Measurements from ENCODE around the gene KCNK10.

The KCNK10 gene

GRCh38 chr14:88252498-88252897 is 70.6 kb downstream of the KCNK10 start:
- peaks cover 5 to 15% of the 10 kb centered on the region in 2 donors for H3K4me1 ChIP-seq (ENCODE audit: control insufficient read depth in 2 of 2, insufficient read depth in 2 of 2, low read length in 2 of 2)
- no peak overlapping the region for H3K4me3 ChIP-seq (ENCODE audit: low read length in 2 of 2)
- H3K27ac ChIP-seq (ENCODE audit: low read depth in 2 of 2, low read length in 2 of 2), result no peak overlapping the region
- H3K27me3 ChIP-seq (ENCODE audit: control insufficient read depth in 2 of 2, insufficient read depth in 2 of 2, low read length in 2 of 2), result no peaks in the 10 kb centered on the region
- no peak overlapping the region for H3K9ac ChIP-seq (ENCODE audit: low read depth in 1 of 2, low read length in 2 of 2)
- no peaks in the 10 kb centered on the region for H3K9me3 ChIP-seq (ENCODE audit: control insufficient read depth in 2 of 2, low read length in 2 of 2)
- no peaks in the 10 kb centered on the region for H3K36me3 ChIP-seq (ENCODE audit: control insufficient read depth in 2 of 2, insufficient read depth in 2 of 2, low read length in 2 of 2)

DNA sequence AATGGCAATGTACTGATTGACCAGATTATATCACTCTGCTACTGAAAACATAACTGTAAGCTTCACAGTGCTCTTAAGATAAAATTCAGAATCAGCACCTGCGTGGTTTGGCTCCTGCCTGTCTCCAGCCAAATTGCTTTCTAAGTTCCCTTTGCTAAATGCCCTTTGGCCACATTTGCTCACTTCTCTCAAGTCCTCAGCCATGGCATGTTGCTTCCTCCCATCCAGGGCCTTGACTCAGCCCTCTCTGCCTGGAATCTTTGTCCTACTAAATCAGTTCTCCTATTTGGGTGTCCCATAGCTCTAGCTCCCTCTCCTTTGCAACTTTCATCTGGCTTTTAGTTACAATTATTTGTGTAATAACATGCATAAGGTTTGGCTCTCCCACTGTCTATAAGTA is 71.4 kb downstream of the KCNK10 start:
- Histone ChIP-seq H3K27ac (ENCODE audit: low read depth in 2 of 2, low read length in 2 of 2) (no peak overlapping the region), H3K9ac (ENCODE audit: low read depth in 1 of 2, low read length in 2 of 2) (no peak overlapping the region), H3K9me3 (ENCODE audit: control insufficient read depth in 2 of 2, low read length in 2 of 2) (no peaks in the 10 kb centered on the region), H3K4me3 (ENCODE audit: low read length in 2 of 2) (no peak overlapping the region), H3K27me3 (ENCODE audit: control insufficient read depth in 2 of 2, insufficient read depth in 2 of 2, low read length in 2 of 2) (no peaks in the 10 kb centered on the region), H3K4me1 (ENCODE audit: control insufficient read depth in 2 of 2, insufficient read depth in 2 of 2, low read length in 2 of 2) (peaks cover 5 to 22% of the 10 kb centered on the region in 2 donors), H3K36me3 (ENCODE audit: control insufficient read depth in 2 of 2, insufficient read depth in 2 of 2, low read length in 2 of 2) (no peaks in the 10 kb centered on the region)

- Histone ChIP-seq H3K27ac (ENCODE audit: low read depth in 2 of 2, low read length in 2 of 2) (no peak overlapping the region), H3K9ac (ENCODE audit: low read depth in 1 of 2, low read length in 2 of 2) (no peak overlapping the region), H3K4me1 (ENCODE audit: control insufficient read depth in 2 of 2, insufficient read depth in 2 of 2, low read length in 2 of 2) (peaks cover 2 to 8% of the 10 kb centered on the region in 2 donors), H3K27me3 (ENCODE audit: control insufficient read depth in 2 of 2, insufficient read depth in 2 of 2, low read length in 2 of 2) (peaks cover 0 to 1% of the 10 kb centered on the region in 2 donors), H3K9me3 (ENCODE audit: control insufficient read depth in 2 of 2, low read length in 2 of 2) (no peaks in the 10 kb centered on the region), H3K4me3 (ENCODE audit: low read length in 2 of 2) (no peak overlapping the region), H3K36me3 (ENCODE audit: control insufficient read depth in 2 of 2, insufficient read depth in 2 of 2, low read length in 2 of 2) (no peaks in the 10 kb centered on the region)
Observed at GRCh38 chr14:88249266-88249665, 73.8 kb downstream of the KCNK10 start.

GRCh38 chr14:88248606-88249005 is 74.5 kb downstream of the KCNK10 start:
- H3K9ac ChIP-seq (ENCODE audit: low read depth in 1 of 2, low read length in 2 of 2), result no peak overlapping the region
- no peak overlapping the region for H3K27ac ChIP-seq (ENCODE audit: low read depth in 2 of 2, low read length in 2 of 2)
- H3K27me3 ChIP-seq (ENCODE audit: control insufficient read depth in 2 of 2, insufficient read depth in 2 of 2, low read length in 2 of 2), result peaks cover 0 to 1% of the 10 kb centered on the region in 2 donors
- H3K36me3 ChIP-seq (ENCODE audit: control insufficient read depth in 2 of 2, insufficient read depth in 2 of 2, low read length in 2 of 2), result no peaks in the 10 kb centered on the region
- H3K4me3 ChIP-seq (ENCODE audit: low read length in 2 of 2), result no peak overlapping the region
- H3K4me1 ChIP-seq (ENCODE audit: control insufficient read depth in 2 of 2, insufficient read depth in 2 of 2, low read length in 2 of 2), result peaks cover 2 to 8% of the 10 kb centered on the region in 2 donors
- no peaks in the 10 kb centered on the region for H3K9me3 ChIP-seq (ENCODE audit: control insufficient read depth in 2 of 2, low read length in 2 of 2)

GRCh38 chr14:88247228-88247627 is 75.8 kb downstream of the KCNK10 start:
- H3K36me3 ChIP-seq (ENCODE audit: control insufficient read depth in 2 of 2, insufficient read depth in 2 of 2, low read length in 2 of 2), result no peaks in the 10 kb centered on the region
- no peak overlapping the region for H3K9ac ChIP-seq (ENCODE audit: low read depth in 1 of 2, low read length in 2 of 2)
- no peaks in the 10 kb centered on the region for H3K9me3 ChIP-seq (ENCODE audit: control insufficient read depth in 2 of 2, low read length in 2 of 2)
- H3K27ac ChIP-seq (ENCODE audit: low read depth in 2 of 2, low read length in 2 of 2), result no peak overlapping the region
- H3K4me3 ChIP-seq (ENCODE audit: low read length in 2 of 2), result no peak overlapping the region
- H3K27me3 ChIP-seq (ENCODE audit: control insufficient read depth in 2 of 2, insufficient read depth in 2 of 2, low read length in 2 of 2), result peaks cover 0 to 1% of the 10 kb centered on the region in 2 donors
- peaks cover 2 to 8% of the 10 kb centered on the region in 2 donors for H3K4me1 ChIP-seq (ENCODE audit: control insufficient read depth in 2 of 2, insufficient read depth in 2 of 2, low read length in 2 of 2)

DNA sequence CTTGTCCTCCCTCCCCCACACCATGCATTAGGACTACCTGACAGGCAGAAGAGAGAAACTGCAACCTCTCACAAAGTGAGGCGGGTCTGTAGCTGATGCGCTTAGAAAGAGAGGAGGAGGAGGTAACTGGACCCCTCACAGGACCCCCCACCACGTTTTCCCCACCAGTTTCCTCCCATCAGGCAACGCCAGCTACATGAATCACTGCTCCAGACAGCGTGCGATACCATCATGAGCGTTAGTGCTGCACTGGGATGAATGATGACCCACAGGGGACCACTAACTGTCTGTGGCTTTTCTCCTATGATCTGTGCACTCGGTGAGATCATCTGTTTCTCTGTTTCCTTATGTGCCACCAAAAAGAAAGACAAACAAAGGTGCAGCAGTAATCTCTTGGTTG is 77.7 kb downstream of the KCNK10 start:
- Histone ChIP-seq H3K36me3 (ENCODE audit: control insufficient read depth in 2 of 2, insufficient read depth in 2 of 2, low read length in 2 of 2) (no peaks in the 10 kb centered on the region), H3K4me1 (ENCODE audit: control insufficient read depth in 2 of 2, insufficient read depth in 2 of 2, low read length in 2 of 2) (peaks cover 2 to 8% of the 10 kb centered on the region in 2 donors), H3K4me3 (ENCODE audit: low read length in 2 of 2) (no peak overlapping the region), H3K9ac (ENCODE audit: low read depth in 1 of 2, low read length in 2 of 2) (no peak overlapping the region), H3K27ac (ENCODE audit: low read depth in 2 of 2, low read length in 2 of 2) (no peak overlapping the region), H3K27me3 (ENCODE audit: control insufficient read depth in 2 of 2, insufficient read depth in 2 of 2, low read length in 2 of 2) (peaks cover 0 to 1% of the 10 kb centered on the region in 2 donors), H3K9me3 (ENCODE audit: control insufficient read depth in 2 of 2, low read length in 2 of 2) (no peaks in the 10 kb centered on the region)

GRCh38 chr14:88243946-88244345 is 79.1 kb downstream of the KCNK10 start:
- H3K9ac ChIP-seq (ENCODE audit: low read depth in 1 of 2, low read length in 2 of 2), result no peak overlapping the region
- no peak overlapping the region for H3K4me3 ChIP-seq (ENCODE audit: low read length in 2 of 2)
- H3K9me3 ChIP-seq (ENCODE audit: control insufficient read depth in 2 of 2, low read length in 2 of 2), result no peaks in the 10 kb centered on the region
- H3K27me3 ChIP-seq (ENCODE audit: control insufficient read depth in 2 of 2, insufficient read depth in 2 of 2, low read length in 2 of 2), result peaks cover 0 to 1% of the 10 kb centered on the region in 2 donors
- peaks cover 2 to 8% of the 10 kb centered on the region in 2 donors for H3K4me1 ChIP-seq (ENCODE audit: control insufficient read depth in 2 of 2, insufficient read depth in 2 of 2, low read length in 2 of 2)
- H3K36me3 ChIP-seq (ENCODE audit: control insufficient read depth in 2 of 2, insufficient read depth in 2 of 2, low read length in 2 of 2), result no peaks in the 10 kb centered on the region
- no peak overlapping the region for H3K27ac ChIP-seq (ENCODE audit: low read depth in 2 of 2, low read length in 2 of 2)

DNA sequence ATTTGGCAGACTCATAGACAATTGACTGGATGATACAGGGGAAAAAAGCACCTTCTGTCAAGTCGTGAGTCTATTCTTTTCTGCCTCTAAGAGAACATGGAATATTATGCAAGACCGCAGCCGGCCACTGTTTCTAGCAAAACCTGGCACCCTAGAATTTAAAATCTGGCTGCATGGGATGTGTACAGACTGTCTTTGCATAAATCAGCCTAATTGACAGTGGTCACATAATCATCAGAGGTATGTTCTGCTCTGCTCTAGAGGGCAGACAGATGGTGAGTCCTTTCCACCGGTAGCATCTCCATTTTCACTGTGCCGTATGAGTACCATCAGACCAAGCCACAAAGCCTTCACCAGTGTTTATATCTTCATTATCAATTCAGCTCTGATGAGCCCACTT is 80.6 kb downstream of the KCNK10 start:
- Histone ChIP-seq H3K27ac (ENCODE audit: low read depth in 2 of 2, low read length in 2 of 2) (no peak overlapping the region), H3K9ac (ENCODE audit: low read depth in 1 of 2, low read length in 2 of 2) (no peak overlapping the region)

GRCh38 chr14:88241810-88242209 is 81.3 kb downstream of the KCNK10 start:
- H3K4me3 ChIP-seq (ENCODE audit: low read length in 2 of 2), result no peak overlapping the region
- no peaks in the 10 kb centered on the region for H3K9me3 ChIP-seq (ENCODE audit: control insufficient read depth in 2 of 2, low read length in 2 of 2)
- H3K4me1 ChIP-seq (ENCODE audit: control insufficient read depth in 2 of 2, insufficient read depth in 2 of 2, low read length in 2 of 2), result peaks cover under 1 to 2% of the 10 kb centered on the region in 2 donors
- H3K9ac ChIP-seq (ENCODE audit: low read depth in 1 of 2, low read length in 2 of 2), result no peak overlapping the region
- no peak overlapping the region for H3K27ac ChIP-seq (ENCODE audit: low read depth in 2 of 2, low read length in 2 of 2)
- H3K27me3 ChIP-seq (ENCODE audit: control insufficient read depth in 2 of 2, insufficient read depth in 2 of 2, low read length in 2 of 2), result peaks cover 0 to 1% of the 10 kb centered on the region in 2 donors
- H3K36me3 ChIP-seq (ENCODE audit: control insufficient read depth in 2 of 2, insufficient read depth in 2 of 2, low read length in 2 of 2), result no peaks in the 10 kb centered on the region

More for the DNA sequence above, 80.6 kb downstream of the KCNK10 start:
- H3K36me3 ChIP-seq (ENCODE audit: control insufficient read depth in 2 of 2, insufficient read depth in 2 of 2, low read length in 2 of 2), result no peaks in the 10 kb centered on the region
- H3K9me3 ChIP-seq (ENCODE audit: control insufficient read depth in 2 of 2, low read length in 2 of 2), result no peaks in the 10 kb centered on the region
- H3K27me3 ChIP-seq (ENCODE audit: control insufficient read depth in 2 of 2, insufficient read depth in 2 of 2, low read length in 2 of 2), result peaks cover 0 to 1% of the 10 kb centered on the region in 2 donors
- H3K4me3 ChIP-seq (ENCODE audit: low read length in 2 of 2), result no peak overlapping the region
- peaks cover 2 to 6% of the 10 kb centered on the region in 2 donors for H3K4me1 ChIP-seq (ENCODE audit: control insufficient read depth in 2 of 2, insufficient read depth in 2 of 2, low read length in 2 of 2)

DNA sequence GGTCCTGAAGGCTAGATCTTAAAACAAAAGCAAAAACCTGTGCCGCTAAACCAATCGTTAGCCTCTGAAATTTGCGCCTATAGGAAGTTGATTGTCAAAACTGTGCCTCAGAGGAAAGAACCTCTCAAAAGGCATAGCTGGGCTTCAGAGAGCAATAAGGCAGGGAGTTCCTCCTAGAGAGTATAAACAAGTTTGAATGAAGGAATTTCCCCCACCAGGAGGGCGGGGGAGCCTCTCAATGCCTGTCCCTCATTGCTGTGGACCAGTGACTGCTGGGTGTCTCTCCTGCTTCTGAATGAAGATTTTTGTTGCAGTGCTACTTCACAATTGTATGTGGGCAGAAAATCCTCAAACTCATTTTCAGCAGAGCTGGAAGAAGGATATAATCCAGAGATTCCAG is 88.6 kb downstream of the KCNK10 start:
- no peaks in the 10 kb centered on the region for H3K36me3 ChIP-seq (ENCODE audit: control insufficient read depth in 2 of 2, insufficient read depth in 2 of 2, low read length in 2 of 2)
- no peaks in the 10 kb centered on the region for H3K27me3 ChIP-seq (ENCODE audit: control insufficient read depth in 2 of 2, insufficient read depth in 2 of 2, low read length in 2 of 2)
- H3K9ac ChIP-seq (ENCODE audit: low read depth in 1 of 2, low read length in 2 of 2), result no peak overlapping the region
- no peaks in the 10 kb centered on the region for H3K4me1 ChIP-seq (ENCODE audit: control insufficient read depth in 2 of 2, insufficient read depth in 2 of 2, low read length in 2 of 2)
- H3K4me3 ChIP-seq (ENCODE audit: low read length in 2 of 2), result no peak overlapping the region
- H3K27ac ChIP-seq (ENCODE audit: low read depth in 2 of 2, low read length in 2 of 2), result no peak overlapping the region
- no peaks in the 10 kb centered on the region for H3K9me3 ChIP-seq (ENCODE audit: control insufficient read depth in 2 of 2, low read length in 2 of 2)

DNA sequence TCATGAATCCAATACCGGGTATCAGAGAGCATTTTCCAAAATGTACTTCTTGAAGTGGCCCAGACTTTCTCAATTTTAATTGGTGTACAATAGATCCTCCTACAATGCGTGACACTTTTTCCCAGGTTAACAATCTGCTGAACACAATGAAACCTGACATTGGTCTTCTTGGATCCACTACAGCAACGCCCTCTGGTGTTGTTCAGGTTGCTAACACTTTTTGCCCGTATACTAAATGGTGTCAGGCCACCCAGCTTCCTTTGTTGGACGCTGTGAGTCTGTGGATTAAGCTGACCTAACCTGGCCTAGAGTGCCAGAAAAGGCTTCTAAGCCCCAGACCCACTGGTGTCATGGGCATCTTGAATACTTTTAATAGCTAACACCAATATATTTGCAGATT is 89.2 kb downstream of the KCNK10 start:
- Histone ChIP-seq H3K4me1 (ENCODE audit: control insufficient read depth in 2 of 2, insufficient read depth in 2 of 2, low read length in 2 of 2) (no peaks in the 10 kb centered on the region), H3K27me3 (ENCODE audit: control insufficient read depth in 2 of 2, insufficient read depth in 2 of 2, low read length in 2 of 2) (no peaks in the 10 kb centered on the region), H3K4me3 (ENCODE audit: low read length in 2 of 2) (no peak overlapping the region), H3K36me3 (ENCODE audit: control insufficient read depth in 2 of 2, insufficient read depth in 2 of 2, low read length in 2 of 2) (no peaks in the 10 kb centered on the region), H3K27ac (ENCODE audit: low read depth in 2 of 2, low read length in 2 of 2) (no peak overlapping the region), H3K9ac (ENCODE audit: low read depth in 1 of 2, low read length in 2 of 2) (no peak overlapping the region), H3K9me3 (ENCODE audit: control insufficient read depth in 2 of 2, low read length in 2 of 2) (no peaks in the 10 kb centered on the region)

All from mucosa of rectum (tissue), 2 donors.